Fibroblast of upper back skin (primary cell): ENCODE data around the gene LRRK1.

Source experiments
- DNase-seq: peaks from one replicate; pipeline ENCODE4 v3.0.0-alpha.2; 2013

Gene LRRK1

DNA sequence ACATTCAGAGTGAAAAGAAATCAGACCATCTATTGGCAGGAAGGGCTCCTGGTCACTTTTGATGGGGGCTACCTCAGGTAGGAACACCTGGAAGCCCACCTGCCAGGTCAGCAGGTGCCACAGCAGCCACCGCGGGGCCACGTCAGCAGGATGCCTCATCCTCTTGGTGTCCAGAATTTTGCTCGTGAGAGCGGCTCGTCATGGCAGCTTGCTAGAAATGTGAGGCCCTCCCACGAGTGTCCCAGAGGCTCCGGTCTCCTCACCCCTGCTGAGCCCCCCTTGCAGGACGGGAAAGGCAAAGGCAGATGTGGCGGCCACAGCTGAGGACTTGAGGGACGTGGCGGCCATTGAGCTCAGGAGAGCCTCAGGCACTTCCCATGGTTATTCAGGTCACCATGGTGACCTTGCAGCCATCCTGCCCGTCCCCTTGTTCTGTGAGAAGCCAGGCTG lies 129.4 kb downstream of the LRRK1 start:
- DNase-seq, result no peak

DNA sequence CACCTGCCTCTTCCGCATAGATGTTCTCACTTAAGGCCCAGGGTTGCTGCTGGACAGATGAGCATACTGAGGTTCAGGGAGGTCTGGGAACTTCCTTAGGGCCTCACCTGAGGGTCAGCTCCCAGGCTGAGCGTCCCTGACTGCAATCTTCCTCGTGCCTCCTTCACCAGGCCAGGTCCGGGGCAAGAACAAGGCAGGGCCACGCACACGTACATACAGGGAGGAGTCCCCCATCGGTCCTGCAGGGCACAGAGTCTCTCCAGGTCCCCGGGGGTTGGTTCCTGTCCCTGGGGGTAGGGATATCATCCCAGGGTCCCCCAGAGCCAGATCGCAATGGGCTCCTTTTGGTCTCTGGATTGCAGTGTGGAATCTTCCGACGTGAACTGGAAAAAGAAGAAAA lies 130.1 kb downstream of the LRRK1 start:
- DNase-seq, result no peak

DNA sequence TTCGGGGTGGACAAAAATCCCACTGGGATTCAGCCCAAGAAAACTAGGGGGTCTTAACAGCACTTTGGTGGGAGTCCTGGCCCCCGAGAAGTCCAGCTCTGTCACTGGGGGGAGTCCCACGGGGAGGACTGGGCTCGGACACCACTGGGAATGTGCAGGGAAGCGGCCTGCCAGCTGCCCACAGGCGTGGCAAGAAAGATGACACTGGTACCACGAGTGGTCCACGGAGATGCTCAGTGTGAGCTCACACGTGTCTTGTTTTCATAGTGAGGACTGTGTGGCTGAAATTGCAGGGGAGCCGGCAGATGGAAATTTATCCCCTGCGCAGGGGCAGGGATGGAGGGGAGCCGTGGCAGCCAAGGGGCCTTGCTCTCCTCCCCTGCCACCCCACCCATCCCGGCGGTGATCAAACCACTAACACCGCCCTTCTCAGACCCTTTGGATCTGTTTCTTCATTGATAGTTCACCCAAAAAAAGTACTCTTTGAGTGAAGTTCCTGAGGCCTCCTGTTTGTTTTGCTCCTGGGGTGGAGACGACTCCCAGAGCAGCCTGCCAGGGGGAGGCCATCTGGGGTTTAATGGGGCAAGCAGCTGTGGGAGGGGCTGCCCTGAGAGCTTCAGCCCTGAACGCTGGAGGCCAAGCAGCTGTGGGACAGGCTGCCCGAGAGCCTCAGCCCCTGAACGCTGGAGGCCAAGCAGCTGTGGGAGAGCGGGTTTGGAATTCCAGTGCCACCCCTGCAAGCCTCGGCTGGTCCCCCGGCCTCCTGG lies 130.9 kb downstream of the LRRK1 start:
- DNase-seq, result no peak

DNA sequence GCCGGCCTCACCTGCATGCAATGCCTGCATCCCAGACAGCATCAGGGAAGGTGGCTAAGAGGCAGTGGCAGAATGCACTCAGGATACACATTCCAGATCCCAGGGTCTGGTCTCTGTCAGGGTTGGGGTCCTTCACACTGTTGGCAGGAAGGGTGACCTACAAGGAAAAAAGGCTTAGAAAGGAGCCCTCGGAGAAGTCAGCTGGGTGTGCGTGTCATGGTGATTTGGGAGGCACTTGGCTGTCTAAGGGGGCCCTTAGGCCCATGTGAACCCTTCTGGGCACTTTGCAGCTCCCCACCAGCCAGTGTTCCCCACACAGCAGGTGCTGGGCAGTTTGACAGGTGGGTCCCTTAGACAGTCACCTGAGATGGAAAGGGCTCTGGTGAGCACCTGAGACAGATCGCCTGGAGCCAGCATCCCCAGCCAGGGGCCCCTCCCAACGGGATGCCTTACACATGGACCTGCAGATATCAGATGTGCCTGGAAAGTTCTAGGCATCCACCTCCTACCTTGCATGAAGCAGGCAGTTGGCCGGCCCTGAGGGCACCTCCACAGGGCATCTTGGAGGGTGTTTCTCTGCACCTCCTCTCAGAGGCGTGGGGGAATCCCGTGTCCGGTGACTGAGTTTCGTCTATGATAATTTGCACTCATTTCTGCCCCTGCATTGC lies 131.6 kb downstream of the LRRK1 start:
- DNase-seq, result no peak

DNA sequence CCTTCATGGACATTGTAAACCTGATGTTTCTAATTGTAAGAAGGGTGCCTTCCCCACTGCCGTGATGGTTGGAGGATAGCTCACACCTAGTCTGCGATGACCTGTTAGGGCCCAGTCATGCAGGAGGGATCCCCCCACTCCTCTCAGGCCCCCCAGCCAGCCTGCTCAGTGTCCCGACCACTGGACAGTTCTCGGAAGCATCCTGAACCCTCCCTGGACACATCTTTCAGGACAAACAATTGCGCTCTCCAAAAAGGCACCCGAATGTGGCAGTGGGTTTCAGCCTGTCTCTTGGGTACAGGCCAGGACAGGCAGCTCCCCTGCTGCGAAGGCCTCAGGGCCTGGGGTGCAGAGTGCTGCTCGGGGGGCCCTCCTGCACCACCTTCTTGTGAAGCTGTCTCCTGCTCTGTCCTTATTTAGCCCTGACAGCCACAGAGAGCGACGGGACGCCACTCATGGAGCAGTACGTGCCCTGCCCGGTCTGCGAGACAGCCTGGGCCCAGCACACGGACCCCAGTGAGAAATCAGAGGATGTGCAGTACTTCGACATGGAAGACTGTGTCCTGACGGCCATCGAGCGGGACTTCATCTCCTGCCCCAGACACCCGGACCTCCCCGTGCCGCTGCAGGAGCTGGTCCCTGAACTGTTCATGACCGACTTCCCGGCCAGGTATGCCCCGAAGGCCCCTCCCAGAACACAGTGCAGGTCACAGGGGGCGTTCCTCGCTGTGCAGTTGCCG lies 132.3 kb downstream of the LRRK1 start:
- DNase-seq, result no peak

DNA sequence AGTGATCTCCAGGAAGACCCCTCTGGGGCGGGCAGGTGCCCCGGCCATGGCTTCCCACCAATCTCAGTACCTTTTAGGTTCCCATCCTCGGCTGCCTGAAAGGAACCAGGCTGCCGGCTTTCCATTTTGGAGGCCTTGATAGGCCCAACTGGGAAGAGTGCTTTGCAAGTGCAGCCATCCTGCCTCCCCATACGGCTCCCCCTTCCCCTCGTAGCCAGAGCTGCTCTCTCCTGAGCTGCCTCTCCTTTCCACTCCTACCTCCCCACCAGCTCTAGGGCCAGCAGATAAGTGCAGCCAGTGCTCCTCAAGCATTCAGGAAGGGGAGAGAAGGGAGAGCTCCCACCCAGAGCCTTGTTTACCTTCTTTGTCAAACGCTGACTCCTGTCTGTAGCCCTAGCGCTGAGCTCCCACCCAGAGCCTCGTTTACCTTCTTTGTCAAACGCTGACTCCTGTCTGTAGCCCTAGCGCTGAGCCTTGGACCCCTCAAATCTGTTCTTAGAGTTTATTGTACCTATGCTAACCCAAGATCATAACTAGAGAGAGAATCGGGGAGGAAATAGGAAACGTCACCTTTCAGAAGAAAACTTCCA lies 133.0 kb downstream of the LRRK1 start:
- no peak for DNase-seq

DNA sequence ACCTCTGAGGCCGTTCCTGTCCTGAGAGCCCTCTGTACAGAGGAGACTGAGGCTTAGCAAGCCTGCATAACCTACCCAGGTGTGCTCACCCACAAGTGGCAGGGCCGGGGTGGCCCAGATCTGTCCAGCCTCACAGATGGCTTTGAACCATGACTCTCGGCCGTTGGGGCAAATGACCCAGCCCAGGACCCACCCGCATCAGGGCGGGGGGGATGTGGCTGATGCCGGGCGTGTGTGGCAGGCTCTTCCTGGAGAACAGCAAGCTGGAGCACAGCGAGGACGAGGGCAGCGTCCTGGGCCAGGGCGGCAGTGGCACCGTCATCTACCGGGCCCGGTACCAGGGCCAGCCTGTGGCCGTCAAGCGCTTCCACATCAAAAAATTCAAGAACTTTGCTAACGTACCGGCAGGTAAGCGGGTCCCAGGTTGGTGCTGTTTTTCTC lies 133.5 kb downstream of the LRRK1 start:
- DNase-seq, result no peak

DNA sequence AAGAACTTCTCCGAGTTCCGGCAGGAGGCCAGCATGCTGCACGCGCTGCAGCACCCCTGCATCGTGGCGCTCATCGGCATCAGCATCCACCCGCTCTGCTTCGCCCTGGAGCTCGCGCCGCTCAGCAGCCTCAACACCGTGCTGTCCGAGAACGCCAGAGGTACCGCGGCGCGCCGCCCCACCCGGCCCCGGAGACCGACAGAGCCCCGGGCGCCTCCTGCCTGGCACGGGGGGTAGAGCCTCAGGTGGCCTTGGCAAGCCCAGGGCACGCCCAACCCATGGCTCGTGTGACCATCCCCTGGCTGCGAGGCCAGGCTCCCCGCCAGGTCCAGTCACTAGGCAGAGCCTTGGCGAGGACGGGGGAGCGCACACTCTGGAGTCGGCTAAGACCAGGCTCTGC lies 134.1 kb downstream of the LRRK1 start:
- no peak for DNase-seq

DNA sequence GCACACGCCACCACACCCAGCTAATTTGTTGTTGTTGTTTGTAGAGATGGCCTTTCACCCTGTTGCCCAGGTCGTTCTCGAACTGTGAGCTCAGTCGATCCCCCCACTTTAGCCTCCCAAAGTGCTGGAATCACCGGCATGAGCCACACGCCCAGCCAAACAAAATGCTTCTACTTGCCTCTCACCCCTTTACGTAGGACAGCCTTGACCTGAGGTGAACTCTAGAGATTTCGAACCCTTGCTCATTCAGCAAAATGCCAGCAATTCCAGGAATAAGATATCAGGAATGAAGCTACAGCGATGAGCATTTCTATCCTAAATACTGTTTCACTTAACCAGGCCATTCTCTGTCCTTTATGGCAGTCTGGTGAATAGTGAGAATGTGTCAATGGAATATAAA lies 135.0 kb downstream of the LRRK1 start:
- no peak for DNase-seq

DNA sequence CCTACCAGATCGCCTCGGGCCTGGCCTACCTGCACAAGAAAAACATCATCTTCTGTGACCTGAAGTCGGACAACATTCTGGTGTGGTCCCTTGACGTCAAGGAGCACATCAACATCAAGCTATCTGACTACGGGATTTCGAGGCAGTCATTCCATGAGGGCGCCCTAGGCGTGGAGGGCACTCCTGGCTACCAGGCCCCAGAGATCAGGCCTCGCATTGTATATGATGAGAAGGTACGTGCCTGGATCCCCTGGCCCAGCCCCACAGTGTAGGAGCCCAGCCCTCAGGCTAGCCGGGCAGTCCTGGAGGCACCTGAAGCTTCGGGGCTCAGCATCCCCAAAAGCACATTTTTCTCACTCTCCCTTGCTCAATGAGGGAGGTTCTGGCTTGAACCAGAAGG lies 135.8 kb downstream of the LRRK1 start:
- no peak for DNase-seq

DNA sequence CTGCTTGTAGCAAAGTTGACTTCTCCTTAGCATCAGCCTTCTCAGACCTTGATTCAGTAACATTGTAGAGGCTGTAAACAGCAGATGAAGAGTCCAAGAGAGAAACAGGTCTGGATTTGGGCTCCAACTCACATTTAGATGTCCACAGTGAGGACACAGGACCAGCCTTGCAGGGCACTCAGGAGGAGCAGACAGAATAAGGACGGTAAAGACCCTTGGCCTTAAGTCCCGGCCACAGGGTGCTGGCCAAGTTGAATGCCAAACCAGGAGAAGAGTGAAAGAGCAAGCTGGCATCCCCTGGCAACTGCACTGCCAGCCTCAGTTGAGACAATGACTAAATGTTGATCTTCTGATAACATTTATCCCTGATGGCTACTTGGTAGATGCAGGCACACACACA lies 136.3 kb downstream of the LRRK1 start:
- no peak for DNase-seq

DNA sequence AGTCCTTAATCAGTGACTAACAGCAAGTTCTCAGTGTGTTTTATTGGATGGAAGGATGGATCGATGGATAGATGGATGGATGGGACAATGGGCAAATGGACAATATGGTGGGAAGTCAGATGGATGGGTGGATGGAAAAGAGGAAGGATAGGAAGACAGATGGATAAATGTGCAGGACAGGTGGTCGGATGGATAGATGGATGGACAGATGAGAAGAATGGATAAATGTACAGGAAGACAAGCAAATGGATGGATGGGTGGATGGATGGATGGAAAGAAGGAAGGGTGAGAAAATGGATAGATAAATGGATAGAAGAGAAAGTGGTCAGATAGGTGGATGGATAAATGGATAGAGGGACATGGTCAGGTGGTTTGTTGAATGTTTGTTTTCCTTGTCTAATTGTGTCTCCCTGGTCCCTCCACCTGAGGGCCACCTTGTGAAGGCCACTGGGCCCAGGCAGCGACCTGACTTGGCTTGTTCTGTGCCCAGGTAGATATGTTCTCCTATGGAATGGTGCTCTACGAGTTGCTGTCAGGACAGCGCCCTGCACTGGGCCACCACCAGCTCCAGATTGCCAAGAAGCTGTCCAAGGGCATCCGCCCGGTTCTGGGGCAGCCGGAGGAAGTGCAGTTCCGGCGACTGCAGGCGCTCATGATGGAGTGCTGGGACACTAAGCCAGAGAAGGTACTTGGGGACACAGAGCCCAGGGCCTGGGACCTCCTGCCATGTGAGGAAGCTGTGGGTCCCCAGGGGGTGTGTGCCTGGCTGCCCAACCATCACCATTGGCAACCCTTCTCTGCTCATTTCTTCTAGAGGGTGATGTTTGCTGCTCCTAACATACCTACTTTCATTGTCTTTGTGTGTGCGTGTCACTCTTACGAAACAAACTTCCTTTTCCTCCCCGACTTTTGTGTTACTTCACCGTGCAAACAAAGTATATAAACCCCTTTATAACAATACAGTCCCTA lies 137.5 kb downstream of the LRRK1 start:
- no peak for DNase-seq

DNA sequence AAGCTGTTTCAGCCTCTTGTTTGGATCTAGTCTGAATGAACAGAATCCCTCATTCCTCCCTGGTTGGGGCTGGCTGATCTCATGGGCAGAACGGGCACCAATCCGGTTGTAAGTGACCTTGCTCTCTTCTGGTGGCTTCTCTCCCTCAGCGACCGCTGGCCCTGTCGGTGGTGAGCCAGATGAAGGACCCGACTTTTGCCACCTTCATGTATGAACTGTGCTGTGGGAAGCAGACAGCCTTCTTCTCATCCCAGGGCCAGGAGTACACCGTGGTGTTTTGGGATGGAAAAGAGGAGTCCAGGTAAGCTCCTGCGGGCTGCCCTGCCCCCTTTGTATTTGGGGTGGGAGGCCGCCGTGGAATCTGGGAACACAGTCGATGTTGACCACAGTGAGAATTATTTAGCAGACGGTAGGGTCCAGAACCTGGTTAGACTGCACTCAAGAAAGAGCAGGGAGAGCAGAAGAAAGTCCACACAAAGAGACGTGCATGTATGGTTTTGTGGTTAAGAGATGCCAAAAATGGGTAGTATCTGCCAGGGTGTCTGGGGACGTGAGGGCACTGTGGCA lies 138.8 kb downstream of the LRRK1 start:
- no peak for DNase-seq

DNA sequence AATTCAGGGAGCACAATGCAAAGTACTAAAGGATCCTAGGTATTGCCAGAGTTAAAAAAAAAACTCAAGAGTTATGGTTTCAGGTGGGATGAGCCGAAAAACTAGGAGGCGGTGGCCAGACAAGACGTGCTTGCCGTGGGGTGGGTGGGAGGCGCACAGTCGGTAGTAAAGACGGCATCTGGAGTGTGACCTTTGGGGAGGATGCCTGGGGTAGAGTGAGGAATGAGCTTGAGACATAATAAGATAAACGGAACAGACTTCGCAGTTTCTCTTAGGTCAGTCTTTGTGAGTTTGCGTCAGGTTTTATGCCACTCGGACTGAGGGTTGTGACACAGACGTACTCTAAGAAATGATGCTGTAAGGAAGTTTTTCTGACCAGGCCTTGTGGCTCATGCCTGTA lies 139.6 kb downstream of the LRRK1 start:
- no peak for DNase-seq

DNA sequence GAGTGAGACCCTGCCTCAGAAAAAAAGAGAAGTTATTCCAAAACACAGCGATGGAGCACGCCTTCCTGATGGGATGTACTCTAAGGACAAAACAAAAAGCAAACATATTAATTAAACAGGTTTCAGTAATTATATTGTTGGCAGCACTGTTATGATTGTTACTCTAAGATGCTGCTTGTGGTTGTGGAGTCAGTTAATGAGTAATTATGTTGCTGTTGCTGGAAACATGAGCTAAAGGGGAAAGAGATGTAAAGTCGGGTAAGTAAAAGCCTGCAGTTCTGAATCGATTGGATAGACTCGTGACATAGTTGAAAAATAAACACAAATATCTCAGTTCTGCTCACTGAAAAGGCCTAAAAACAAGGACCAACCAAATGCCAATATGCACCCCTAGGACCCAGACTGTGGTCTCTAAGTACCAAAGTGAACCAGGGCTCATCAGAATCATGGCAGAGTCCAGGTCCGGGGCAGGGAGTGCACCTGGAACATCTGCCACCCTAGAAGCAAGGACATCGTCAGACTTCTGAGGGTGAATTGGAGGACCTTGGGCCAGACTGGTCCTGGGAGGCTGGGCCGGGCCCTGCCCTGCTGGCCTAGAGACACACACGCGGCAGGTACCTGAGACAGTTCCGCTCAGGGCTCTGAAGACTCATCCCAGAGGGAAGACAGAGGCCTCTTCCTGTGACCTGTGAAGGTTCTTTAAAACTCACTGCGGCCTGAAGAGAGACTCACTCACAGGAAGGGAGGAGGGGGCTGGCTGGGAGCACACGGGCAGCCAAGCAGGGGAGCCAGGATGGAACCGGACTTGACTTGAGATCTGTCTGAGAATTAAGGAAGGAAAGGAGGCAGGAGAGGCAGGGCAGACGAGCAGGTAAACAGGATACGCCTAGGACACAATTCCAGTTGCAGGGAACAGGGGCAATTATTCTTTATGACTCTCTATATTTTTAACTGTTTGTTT lies 140.5 kb downstream of the LRRK1 start:
- DNase-seq, result no peak

DNA sequence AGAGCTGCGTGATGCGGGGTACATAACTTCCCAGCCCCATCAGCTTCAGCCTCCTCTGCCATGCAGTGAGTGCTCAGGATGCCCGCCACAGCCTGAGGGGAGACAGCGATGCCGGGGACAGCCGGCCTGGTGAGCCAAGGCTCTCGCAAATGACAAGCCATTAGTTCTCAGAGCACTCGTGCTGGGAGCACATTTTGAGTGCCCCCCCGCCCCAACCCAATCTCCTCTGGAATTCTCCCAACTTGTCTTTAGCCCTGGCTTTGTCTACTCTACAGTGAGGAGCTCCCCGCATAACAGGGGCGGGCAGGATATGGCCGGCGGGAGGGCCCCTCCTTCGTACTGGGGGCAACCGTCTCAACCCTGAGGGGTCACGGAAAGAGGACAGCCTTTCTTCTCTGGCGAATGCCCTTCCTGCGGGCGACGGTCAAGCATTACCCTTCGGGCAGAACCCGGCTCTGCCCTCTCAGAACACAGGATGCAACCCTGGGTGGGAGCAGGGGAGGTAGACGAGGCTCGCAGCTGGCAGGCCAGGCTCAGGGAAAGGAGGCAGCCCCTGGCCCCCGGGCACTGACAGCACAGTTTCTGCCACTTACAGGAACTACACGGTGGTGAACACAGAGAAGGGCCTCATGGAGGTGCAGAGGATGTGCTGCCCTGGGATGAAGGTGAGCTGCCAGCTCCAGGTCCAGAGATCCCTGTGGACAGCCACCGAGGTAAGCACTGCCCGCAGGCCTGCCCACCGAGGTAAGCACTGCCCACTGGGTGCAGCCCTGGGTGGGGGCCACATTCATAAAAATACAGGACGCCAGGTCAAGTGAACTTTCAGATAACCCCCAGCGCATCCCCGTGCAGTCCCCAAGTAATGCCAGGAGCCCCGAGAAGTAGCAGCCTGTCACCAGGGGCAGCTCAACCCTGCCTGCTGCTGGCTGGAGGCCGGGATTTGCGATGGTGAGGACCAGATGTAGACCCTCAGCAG lies 141.7 kb downstream of the LRRK1 start:
- DNase-seq, result no peak

DNA sequence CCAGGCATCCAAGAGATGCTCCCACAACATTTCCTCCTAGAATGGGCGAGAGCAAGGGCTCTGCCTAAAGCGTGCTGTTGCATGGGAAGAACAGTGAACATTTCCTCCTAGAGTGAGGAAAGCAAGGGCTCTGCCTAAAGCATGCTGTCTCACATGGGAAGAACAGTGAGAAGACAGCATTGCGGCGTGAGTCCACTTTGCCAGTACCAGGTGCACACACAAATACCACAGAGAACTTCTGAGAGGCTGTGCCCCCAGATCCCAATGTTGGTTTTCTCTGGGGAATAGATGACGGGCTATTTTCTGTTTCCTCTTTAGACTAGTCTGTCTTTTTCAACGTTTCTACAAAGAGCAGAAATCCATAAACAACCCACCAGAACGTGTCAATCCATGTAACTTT lies 142.9 kb downstream of the LRRK1 start:
- DNase-seq, result no peak

DNA sequence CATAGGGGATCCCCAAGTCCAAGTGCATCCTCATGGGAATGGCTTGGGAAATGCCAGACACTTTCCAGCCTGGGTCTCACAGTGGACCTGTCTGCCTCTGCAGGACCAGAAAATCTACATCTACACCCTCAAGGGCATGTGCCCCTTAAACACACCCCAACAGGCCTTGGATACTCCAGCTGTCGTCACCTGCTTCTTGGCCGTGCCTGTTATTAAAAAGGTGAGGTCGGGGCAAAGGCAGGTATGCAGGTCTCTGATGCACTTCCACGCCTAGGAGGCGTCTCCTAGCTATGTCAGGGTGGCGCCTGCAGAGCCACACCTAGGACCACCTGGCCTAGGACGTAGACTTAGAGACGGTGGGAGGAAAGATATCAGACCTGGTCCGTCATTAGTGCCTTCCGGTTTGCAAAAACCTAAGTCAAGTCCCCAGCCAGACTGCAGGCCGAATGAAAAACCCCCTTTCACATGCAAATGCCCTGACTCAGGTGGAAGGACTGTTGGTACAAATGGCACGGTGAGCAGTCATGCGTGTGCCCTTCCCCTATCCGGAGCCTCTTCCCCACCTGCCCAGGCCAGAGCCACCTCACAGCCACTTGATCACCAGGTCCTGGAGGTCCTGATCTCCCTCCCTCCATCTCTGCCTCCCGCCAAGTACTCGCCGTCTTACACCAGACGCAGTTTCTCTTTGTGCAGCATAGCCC lies 143.5 kb downstream of the LRRK1 start:
- no peak for DNase-seq

DNA sequence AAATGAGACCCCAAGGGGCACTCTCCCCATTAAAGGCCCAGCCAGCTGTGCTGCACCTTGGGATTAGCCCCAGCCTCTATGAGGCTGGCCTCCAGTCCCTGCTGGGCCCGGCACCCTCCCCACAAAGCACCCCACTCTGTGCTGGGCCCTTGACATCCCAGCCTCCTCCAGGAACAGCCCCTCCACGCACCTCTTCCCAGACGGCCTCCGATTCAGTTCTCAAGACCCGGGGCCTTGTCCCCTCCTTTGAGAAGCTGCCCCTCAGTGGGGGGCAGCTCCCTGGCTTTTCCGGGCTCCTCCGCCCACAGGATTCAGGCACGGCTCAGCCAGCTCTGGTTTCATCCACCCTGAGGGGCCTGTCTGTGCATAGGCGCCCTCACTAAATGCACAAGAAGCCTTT lies 144.1 kb downstream of the LRRK1 start:
- DNase-seq, result no peak
